Right lung (tissue), 5 donors: ENCODE results near the gene WDR5B. TPM values are rescaled to one million over a fixed set of nuclear protein-coding genes. Genes with fewer than 3 reads are reported as not detected.
"Not testable (repeated sequence)": the region's sequence is repeated elsewhere in the genome, so short reads cannot be mapped to it uniquely, and the experiment has no call there.

Experiments used
- DNase-seq, 2 donors: peaks; one replicate each; pipeline ENCODE4 v3.0.0-alpha.2; 2013
- polyA plus RNA-seq, 5 donors: library from polyadenylated mRNA; unstranded; fragments of 120-200 nt; gene quantifications; one replicate each; pipeline versions ENCODE4 v1.2.1 to v1.2.3, GENCODE V29; 2013; ENCODE audit warnings: inconsistent platforms in 1 of 5, low replicate concordance in 1 of 5; ENCODE audit not compliant: insufficient read length in 5 of 5, insufficient read depth in 1 of 5

The WDR5B gene
- polyA plus RNA-seq, 5 donors, result 6.9 to 12.5 (median 9.2) TPM

- no peak for DNase-seq
Measured at GRCh38 chr3:122377975-122378374, 37.9 kb downstream of the WDR5B start.

GRCh38 chr3:122374034-122374433 is 41.8 kb downstream of the WDR5B start:
- DNase-seq, result no peak

GRCh38 chr3:122366379-122366749 is 49.5 kb downstream of the WDR5B start:
- DNase-seq, result no peak

- DNase-seq, result not testable (repeated sequence)
Measured at GRCh38 chr3:122365582-122366378, 50.1 kb downstream of the WDR5B start.

- DNase-seq, result no peak
Measured at GRCh38 chr3:122365073-122365472, 50.8 kb downstream of the WDR5B start.

GRCh38 chr3:122364490-122364889 is 51.4 kb downstream of the WDR5B start:
- DNase-seq, result no peak

Other genes starting within 250 kb of the WDR5B start
- gene CASR, start 232.4 kb downstream of the WDR5B start, polyA plus RNA-seq, result under 1 TPM in 3 of 5 donors, not detected in 2; 0.01 to 0.13 (median 0.01) TPM
- gene CSTA, start 90.8 kb downstream of the WDR5B start, polyA plus RNA-seq, result 1 to 10 TPM in 3 of 5 donors, under 1 TPM in 2; 0.83 to 1.1 (median 1.0) TPM
- gene MIX23, start 32.8 kb downstream of the WDR5B start, polyA plus RNA-seq, result 10 to 100 TPM; 34.6 to 53.7 (median 40.8) TPM
- 10 to 100 TPM; 35.8 to 54.4 (median 42.9) TPM for gene FAM162A, start 31.9 kb downstream of the WDR5B start, polyA plus RNA-seq
- gene KPNA1, start 98.9 kb upstream of the WDR5B start, polyA plus RNA-seq, result 10 to 100 TPM; 35.4 to 51.1 (median 47.4) TPM
- gene PARP9, start 148.2 kb upstream of the WDR5B start, polyA plus RNA-seq, result 10 to 100 TPM; 18.1 to 21.6 (median 21.1) TPM
- 10 to 100 TPM; 15.9 to 23.4 (median 20.0) TPM for gene DTX3L, start 148.3 kb upstream of the WDR5B start, polyA plus RNA-seq
- 1 to 10 TPM in 3 of 5 donors, under 1 TPM in 2; 0.74 to 1.1 (median 1.0) TPM for gene PARP15, start 161.6 kb upstream of the WDR5B start, polyA plus RNA-seq